AG09309 (cell line): ENCODE measurements around the gene FOXP1.

Source experiments
- DNase-seq: peaks from one replicate; pipeline ENCODE4 v3.0.0-alpha.2; 2010; ENCODE audit warnings: low read depth
- H3K4me3 ChIP-seq: 2 replicates; pipeline ENCODE4 v1.5.1; 2011; ENCODE audit warnings: mild to moderate bottlenecking, low read depth, low read length, moderate library complexity; ENCODE audit not compliant: control insufficient read depth
- CTCF ChIP-seq: IDR thresholded peaks from 2 replicates; pipeline ENCODE4 v1.5.1; 2011; ENCODE audit warnings: mild to moderate bottlenecking, low read depth, low read length, inconsistent platforms; ENCODE audit not compliant: insufficient read depth, control insufficient read depth; ENCODE audit errors: missing control alignments

Gene FOXP1

GRCh38 chr3:71276531-71276930 lies 307.0 kb downstream of the FOXP1 start:
- no peak for TF ChIP-seq CTCF
- no peak for DNase-seq
- no peak overlapping the region for H3K4me3 ChIP-seq

GRCh38 chr3:71273453-71273852 lies 310.1 kb downstream of the FOXP1 start:
- no peak for DNase-seq
- H3K4me3 ChIP-seq = no peak overlapping the region
- TF ChIP-seq CTCF = no peak

GRCh38 chr3:71271596-71271995 lies 311.9 kb downstream of the FOXP1 start:
- no peak for TF ChIP-seq CTCF
- no peak overlapping the region for H3K4me3 ChIP-seq
- no peak for DNase-seq

- no peak for DNase-seq
- TF ChIP-seq CTCF = no peak
- no peak overlapping the region for H3K4me3 ChIP-seq
Measured at GRCh38 chr3:71269906-71270305, 313.6 kb downstream of the FOXP1 start.

GRCh38 chr3:71268462-71268999 lies 315.0 kb downstream of the FOXP1 start:
- no peak overlapping the region for H3K4me3 ChIP-seq
- TF ChIP-seq CTCF = no peak
- DNase-seq = no peak

- no peak for DNase-seq
- no peak for TF ChIP-seq CTCF
- no peak overlapping the region for H3K4me3 ChIP-seq
Measured at GRCh38 chr3:71266875-71267274, 316.7 kb downstream of the FOXP1 start.
